Measurements from ENCODE around the gene CXCL9.

Gene CXCL9

GRCh38 chr4:75953509-75953908 is 53.8 kb downstream of the CXCL9 start:
- no peaks in the 10 kb centered on the region for H3K4me1 Mint-ChIP-seq
- no peaks in the 10 kb centered on the region for H3K27me3 Mint-ChIP-seq (ENCODE audit: low read depth, poor library complexity)
- no peaks in the 10 kb centered on the region for H3K9me3 Mint-ChIP-seq
- TF ChIP-seq CTCF (IDR thresholded peaks at IDR 0.05), result no peak
- H3K27ac Mint-ChIP-seq, result no peak overlapping the region
- no peak for DNase-seq
- no peak overlapping the region for H3K4me3 Mint-ChIP-seq
- peaks cover 70% of the 10 kb centered on the region for H3K36me3 Mint-ChIP-seq (ENCODE audit: low read depth)

Measured in nephron progenitor cell (in vitro differentiated cells).